Activated gamma-delta T cell treated with anti-CD3 and anti-CD28 coated beads, Interleukin-2, amount 50 U/mL, for 16 hours (primary cell): ENCODE measurements around the gene AFDN.

Source experiments
- DNase-seq: peaks from one replicate; pipeline ENCODE4 v3.0.0-alpha.2; 2020; ENCODE audit warnings: low read depth

AFDN gene

DNA sequence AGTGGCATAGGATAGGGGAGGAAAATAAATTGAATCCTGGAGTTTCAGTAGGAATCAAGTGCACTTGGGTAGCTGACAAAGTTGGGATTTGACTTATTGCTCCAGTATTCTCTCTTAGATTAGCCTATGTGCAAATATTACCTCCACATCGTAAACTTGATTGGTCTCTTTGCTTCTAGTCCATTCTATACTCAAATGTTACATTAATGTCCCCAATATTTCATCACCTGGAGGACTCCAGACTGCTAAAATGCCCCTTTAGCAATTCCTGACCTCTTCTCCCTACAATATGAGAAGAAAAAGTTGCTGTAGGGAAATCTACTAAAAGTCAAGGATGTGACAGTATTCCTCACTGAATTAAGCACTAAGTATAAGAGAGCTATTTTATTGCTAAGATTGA, 16.3 kb downstream of the AFDN start:
- no peak for DNase-seq

DNA sequence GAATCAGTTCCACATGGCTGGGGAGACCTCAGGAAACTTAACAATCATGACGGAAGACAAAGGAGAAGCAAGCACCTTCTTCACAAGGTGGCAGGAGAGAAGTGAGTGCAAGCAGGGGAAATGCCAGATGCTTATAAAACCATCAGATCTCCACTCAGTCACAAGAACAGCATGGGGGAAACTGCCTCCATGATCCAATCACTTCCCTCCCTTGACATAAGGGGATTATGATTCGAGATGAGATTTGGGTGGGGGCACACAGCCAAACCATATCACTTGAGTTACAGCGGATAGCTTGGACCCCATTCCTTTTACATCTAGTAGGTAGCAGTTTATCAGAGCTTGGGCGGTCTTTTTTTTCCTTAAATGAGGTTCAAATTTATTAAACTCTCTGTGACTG, 19.1 kb downstream of the AFDN start:
- no peak for DNase-seq

DNA sequence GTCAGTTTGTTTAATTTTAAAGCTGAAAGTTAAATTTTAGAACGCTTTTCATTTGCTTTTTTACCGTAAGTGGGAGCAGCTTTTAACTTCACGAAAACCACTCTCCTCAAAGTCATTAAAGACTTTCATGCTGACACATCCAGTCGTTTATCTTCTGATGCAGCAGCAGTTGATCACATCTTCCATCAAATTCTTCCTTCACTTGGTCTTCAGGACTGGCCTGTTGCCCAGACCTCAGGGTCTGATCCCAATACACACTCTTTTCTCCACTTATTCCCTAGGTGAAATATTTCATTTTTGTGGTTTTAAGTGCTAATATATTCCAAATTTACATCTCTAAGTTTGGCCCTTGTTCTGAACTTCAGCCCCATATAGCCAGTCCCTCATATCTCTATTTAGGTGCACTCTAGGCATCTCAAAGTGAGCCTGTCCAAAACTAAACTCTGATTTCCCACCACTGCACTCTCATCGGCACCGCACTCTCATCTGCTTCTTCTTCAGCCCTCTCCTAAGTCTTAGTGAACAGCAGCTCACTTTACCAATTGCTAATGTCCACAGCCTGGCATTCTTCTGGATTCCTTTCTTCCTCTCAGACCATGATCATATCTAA, 20.4 kb downstream of the AFDN start:
- DNase-seq = no peak

DNA sequence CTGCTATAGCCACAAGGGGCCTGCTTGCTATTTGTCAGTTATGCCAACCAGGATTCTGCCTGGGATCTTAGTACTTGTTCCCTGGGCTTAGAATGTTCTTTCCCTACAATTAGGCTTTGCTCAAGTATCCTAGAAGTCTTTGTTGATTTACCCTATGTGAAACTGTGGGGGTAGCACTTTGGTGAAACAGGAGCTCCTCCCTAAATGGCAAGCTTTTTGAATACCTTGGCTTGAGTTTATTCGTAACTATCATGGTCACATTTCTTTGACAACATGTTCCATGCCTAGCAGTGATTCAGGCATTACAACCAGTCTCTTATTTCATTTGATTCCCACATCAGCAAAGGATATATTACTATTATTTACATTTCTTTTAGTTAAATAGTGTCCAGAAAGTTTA, 21.2 kb downstream of the AFDN start:
- DNase-seq = no peak

DNA sequence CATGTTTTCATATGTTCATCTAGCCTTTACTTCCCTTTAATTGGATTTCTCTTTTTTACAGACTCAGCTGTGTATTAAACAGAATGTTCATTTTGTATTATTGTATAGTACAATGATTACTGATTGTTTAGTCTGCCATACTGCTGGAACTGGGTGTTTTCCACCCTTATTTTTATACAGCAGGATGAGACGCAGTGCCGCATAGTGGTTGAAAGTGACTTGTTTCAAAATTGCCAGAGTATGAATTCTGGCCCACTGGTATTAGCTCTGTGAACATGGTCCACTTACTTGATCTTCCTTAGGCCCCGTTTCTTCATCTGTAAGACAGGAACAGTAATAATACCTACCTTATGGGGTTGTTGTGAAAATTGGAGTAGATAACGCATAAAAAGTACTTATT, 22.1 kb downstream of the AFDN start:
- no peak for DNase-seq

DNA sequence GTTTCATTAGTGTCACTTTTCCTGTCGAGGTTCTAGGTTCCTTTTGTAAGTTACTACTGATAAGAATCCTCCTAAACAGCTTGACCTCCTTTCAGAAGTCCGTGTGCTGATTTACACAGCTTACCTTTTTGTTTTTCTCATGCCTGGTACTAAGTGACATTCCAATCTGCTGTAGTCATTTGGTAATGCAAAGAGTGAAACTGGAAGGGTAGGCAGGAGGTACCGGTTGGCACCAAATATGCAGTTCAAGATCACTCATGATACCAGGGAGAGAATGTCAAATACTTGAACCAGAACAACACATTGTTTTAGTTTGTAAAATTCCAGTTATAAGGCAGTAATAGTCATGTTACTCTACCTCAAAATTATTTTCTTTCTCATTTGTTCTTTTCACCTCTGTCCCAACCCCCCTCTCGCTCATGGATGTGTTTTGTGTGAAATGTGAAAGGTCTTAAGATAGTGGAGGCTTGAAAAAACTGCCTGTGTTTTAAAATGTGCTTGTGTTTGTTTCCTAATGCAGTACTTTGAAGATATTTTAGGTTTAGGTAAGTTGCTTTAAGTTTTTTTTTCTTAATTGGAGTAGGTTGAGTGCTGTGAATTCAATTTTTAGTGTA, 23.2 kb downstream of the AFDN start:
- no peak for DNase-seq

DNA sequence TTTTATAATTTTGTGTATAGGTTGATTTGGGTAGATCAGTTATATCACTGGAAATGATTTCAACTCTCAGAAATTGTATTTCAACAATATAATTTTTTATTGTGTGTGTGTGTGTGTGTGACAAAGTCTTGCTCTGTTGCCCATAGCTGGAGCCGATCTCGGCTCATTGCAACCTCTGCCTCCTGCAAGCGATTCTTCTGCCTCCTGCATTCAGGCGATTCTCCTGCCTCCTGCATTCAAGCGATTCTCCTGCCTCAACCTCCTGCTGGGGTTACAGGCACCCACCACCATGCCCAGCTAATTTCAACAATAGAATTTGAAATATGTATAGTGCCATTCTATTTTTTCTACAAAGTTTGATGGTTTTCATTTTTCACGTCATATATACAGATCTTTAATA, 24.1 kb downstream of the AFDN start:
- no peak for DNase-seq

DNA sequence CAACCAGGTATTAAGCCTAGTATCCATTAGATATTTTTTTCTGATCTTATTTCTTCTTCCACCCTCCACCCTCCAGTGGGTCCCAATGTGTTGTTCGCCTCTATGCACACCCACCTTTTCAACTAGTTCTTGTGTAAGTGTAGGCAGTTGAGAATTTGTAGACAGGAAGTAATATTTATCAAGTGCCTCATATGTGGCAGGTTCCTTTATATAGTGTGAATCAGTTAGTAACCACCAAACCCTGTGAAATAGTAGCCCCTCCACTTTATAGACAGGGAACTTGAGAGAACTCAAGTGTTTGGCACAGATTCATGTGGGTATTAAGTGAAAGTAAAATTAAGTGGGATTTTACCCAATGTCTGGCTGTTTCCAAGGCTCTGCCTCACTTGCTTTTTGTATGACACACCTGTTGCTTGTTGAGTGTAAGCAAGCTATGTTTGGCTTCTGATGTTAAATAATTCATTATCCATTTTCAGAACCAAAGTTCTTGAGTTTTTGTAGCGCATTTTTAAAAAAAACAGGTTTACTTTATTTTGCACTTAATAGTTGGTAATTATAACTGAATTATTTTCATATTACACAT, 24.8 kb downstream of the AFDN start:
- DNase-seq = no peak

DNA sequence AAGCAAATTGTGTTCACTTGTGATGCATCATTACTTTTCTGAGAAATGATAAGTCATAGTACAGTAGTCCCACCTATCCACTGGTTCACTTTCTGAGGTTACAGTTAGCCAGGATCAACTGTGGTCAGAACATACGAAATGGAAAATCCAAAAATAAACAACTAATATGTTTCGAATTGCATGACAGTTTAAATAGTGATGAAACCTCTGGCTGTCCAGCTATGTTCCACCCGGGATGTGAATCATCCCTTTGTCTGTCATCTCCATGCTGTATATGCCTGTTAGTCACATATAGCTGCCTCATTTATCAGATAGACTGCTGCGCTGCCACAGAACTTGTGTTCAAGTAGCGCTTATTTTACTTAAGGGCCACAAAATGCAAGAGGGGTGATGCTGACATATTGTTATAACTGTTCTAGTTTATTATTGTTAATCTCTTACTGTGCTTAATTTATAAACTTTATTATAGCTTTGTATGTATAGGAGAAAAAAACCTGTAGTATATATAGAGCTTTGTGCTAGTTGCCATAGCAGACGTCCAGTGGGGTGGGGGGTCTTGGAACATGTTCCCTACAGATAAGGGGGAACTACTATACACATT, 29.2 kb downstream of the AFDN start:
- no peak for DNase-seq

DNA sequence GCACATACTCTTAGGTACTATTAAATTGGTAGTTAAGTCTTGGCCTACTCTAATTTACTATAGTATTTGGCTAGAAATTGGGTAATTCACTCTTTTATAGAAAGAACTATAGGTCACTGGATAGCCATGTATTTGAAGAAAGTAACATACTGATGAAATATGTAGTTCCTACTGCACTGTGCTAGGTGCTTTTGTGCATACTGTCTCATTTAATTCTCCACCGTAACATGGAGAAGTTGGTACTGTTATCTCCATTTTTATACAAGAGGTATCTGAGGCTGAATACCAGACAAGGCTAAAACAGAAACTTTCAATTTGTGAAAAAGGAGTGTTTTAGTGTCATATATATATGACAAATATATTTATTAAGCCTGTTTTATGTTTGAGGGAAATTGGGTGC, 29.8 kb downstream of the AFDN start:
- no peak for DNase-seq

DNA sequence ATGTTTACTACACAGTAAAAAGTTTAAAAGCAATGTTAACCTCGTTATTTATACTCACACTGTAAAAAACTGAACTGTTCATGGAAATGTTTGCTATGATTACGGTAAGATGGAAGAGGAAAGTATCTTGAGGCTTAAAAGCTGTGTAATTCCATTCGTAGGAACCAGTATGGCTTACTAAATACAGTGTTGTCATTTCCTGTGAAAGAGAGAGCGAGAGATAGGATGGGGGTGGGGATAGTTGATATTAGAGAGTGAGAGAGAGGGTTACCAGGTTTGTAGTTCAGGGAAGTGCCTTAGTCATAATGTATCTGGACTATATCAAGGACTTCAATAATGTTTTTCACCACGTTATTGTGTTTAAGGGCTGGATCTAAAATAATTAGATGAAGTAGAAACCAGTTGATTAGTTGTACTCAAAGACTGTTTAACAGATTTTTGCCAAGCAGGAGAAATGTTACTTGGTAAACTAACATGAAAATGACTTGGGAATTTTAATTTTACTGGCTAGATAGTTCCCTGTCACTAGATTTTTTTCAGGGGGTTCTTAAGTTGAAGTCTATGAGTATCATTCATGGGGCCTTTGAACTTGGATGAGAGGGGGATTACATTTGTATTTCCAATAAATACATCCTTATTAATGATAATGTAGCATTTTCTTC, 30.4 kb downstream of the AFDN start:
- DNase-seq = no peak

DNA sequence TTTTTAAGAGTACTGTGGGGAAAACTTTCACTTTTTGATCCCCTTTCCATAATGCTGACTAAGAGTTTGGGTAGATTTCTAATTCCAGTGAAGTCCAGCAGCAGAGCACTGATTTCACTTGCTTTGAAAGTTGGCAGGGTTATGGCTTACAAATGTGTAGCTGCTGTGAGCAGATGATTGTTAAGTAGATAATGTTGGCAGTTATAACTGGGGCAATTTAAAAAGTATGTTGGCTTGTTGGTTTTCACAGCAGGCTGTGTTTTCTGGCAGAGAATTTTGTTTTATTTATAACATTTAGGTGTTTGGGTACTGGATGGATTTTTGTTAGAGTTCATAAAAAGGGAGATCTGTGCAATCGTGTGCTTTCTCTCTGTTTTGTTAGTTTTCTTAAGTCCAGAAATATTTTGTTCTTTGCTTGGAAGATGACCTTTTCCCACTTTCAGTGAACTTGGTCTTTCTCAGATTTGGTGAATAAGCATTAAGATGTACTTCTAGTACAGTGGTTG, 31.4 kb downstream of the AFDN start:
- no peak for DNase-seq

DNA sequence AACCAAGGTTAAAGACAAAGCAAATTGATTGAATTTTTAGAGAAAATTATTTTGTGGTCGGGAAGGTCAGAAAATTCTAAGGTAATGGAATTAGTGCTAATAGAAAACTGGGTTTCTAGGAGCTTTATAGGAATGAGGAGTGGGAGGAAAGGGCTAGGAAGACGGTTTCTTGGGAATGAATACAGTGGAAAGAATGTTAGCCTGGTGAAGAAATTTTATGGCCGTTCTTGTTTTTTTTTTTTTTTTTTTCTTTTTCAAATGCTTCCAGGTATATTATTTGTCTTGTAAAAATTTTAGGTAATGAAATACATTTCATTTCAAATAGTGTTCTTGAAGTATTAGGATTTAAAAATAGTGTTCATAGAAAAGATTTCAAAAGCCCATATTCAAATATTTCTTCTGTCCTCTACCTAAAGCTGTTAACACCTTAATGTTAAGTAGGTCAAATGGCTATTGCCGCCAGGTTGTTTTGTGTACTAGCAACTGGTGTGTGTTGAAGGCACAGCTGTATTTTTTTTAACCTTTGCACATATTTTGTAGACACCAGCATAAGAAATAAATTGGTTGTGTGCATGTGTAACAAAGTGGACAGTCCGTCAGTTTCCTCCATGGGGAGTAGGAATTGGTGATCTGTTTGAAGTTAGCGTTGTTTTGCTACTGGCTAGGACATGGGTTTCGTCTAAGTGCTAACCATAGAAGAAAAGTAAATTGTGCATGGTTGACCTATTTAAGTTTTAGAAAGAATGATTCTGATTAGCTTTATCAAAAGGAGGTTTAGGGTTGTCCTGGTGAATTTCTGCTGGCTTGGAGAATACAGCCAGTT, 32.3 kb downstream of the AFDN start:
- no peak for DNase-seq

DNA sequence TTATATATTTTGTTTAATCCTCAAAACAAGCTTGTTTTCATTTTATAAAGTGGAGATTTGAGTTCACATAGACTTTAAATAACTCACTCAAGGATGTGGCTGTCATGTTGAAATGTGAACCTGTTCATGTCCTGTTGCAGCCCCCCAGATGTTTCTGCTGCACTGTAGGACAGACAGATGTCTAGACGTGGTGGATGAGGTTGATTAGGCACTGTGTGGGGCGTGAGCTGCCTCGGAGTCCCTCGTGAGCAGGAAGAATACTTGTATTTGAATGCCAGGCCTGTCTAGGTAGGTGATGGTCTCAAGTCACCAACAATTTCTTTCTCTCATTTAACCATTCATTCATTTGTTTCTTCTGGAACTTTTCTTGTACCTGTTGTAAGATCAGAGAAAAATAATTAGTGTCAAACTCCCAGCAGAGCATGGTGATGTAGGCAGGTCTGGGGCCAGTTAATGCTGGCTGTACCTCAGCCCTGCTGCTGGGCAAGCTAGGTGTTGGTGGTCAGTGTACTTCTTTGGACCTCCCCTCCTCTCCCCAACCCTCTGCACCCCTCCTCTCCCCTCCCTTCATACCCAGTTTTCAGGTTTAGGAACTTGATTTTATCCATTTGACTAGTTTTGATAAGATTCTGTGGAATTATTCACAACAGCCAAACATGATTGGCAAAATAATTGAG, 34.0 kb downstream of the AFDN start:
- DNase-seq = no peak

DNA sequence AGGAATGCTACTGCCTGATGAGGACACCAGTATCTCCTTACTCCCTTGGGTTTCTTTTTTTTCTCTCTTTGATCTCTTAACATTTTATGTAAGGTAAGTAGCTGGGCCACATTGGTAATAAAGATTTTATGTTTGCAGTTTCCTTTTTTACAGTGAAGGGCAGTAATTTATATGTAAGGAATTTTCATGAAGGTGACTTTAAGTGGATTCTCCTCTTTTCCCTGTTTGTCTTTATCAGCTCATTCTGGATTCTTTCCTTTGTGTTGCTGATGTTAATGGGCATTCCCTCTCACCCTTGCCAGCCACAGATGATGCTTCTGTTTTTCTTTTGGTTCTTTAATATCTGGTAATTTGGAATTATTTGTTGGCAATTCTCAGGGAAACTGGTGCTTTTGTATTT, 34.7 kb downstream of the AFDN start:
- DNase-seq = no peak

DNA sequence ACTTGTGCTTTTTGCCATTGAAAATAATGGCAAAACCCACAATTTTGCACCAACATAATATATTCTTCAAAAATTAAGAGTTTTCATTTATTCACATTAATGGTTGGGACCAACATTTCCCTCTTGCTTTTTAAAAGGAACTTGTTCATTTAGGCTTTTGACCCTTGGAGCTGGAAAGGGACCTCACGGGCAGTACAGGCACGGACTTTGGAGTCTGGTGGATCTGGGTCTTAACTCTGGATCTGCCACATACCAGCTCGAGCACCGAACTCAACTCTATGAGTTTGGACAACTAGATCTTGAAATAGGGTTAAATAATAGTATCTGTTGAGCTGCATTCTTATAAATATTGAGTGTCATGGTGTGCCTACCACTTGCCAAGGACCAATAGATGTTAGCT, 37.2 kb downstream of the AFDN start:
- no peak for DNase-seq

DNA sequence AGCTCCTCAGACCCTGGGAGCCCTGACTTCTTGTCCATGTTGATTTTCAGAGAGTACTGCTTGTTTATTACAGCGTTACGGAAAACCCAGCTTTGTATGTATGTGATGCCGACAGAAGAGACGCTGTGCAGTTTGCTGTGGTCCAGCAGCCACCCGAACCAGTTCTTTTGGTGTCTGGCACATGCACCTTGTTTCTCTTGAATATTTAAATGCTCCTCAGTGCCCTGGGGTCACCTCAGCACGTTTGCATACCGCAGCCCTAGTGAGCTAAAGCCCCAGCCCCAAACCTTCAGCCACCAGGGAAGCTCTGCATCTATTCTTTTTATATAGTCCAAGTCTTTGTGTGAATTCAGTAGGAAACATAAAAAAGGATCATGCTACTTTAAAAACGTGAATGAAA, 39.9 kb downstream of the AFDN start:
- DNase-seq = no peak

DNA sequence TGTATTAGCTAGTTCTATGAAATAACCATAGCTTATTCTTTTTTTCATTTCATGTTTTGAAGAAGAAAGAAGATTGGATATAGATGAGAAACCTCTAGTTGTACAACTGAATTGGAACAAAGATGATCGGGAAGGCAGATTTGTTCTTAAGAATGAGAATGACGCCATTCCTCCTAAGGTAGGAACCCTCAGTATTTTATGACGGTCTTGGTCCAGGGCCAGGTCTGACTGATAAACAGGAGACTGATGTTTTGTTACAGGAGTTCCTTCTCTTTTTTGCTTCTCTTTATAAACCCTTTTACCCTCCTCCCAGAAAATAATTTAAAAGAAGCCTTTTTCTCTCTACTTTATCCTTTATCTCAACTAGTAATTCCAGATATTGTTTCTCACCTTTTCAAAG, 43.6 kb downstream of the AFDN start:
- DNase-seq = no peak

DNA sequence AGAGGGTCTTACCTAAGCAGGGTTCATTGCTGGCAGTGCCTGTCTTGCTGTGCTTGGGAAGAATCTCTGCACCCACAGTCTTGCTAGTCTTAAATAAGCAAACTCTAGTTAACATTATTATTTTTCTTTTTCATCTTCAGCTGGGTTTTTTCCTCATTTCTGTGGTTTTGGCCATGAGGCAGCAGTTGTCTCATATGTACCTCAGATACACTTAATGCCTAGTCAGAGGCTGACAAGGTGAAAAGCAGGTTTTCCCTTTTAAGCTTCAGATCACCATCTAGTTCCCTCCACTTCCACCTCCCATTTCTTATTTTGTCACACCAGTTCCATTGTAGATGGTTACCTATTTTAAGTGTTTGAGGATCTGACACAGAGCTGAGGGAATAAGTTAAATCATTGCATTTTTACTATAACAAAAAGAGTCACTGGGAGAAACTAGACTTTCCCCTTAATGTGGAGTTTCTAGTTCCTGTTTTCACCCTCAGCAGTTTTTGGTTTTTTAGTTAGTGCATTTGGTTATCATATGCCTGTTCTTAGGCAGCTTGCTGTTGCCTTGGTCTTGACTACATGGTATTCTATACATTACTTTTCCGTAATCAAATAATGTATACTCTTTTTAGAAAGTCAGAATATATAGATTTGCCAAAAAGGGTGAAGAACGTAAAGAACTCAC, 46.0 kb downstream of the AFDN start:
- no peak for DNase-seq

DNA sequence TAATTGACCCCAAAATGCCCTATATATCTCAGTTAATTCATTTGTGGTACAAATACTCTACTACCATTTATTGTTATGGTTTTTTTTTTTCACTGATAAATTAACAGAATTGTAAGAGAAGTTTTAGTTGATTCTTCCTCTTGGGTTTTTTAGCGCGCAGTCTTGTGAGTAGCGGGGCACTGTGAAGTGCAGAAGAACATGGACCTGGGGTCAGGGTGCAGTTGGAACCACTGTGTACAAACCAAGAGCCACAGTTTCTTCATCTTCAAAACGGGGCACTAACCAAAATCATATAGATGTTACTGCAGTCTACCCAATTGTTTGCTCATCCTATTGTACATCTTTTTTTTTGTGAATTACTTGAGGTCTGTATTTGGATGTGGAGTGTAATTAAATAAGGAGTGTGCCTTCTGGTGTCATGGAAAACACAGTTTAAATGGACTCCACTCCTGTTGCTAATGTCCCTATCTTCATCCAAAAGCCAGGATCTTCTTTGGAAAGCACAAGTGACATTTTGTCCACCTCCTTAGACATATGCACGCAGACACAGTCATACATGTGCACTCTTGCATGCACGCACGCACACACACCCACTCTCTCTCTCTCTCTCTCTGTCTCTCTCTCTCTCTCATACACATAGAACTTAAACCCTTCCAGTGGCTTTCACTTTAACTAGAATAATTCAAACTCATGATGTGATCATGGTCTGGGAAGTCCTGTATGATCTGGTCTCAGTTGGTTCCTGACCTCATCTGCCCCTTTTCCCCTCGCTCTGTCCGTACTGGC, 51.5 kb downstream of the AFDN start:
- no peak for DNase-seq
